ENCODE results near the gene FRYL.

DNA sequence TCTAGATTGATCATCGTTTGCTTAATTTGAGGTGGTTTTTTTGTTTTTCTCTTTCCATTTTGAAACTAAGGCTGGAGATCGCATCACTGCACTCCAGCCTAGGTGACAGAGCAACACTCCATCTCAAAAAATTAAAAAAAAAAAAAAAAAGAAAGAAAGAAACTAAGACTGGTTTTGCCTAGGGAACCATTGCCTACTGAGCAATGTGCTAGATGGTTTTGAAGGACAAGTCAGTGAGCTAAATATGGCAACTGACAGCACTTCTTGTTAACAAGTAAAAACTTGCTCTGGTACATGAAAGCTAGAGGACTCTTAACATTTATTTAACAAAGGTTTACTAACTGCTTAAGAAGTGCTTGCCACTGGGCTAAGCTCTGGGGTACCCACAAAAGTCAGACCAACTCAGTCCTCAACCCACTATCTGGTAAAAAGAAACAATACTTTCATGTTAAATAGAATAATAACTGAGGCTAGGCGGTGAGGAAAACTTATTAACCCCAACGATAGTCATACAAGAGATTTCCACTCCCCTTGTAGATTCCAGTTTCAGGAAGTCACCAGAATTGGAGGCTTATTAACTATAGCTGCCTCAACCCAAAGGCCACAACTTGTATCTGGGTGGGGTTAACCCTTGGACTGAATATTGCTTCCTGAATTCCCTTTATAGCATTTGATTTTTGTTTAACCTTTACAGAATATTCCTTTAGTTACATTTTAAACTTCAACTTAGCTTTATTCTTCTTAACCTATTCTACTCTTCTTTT lies 111.6 kb downstream of the FRYL start:
- TF ChIP-seq, protein P1, sequence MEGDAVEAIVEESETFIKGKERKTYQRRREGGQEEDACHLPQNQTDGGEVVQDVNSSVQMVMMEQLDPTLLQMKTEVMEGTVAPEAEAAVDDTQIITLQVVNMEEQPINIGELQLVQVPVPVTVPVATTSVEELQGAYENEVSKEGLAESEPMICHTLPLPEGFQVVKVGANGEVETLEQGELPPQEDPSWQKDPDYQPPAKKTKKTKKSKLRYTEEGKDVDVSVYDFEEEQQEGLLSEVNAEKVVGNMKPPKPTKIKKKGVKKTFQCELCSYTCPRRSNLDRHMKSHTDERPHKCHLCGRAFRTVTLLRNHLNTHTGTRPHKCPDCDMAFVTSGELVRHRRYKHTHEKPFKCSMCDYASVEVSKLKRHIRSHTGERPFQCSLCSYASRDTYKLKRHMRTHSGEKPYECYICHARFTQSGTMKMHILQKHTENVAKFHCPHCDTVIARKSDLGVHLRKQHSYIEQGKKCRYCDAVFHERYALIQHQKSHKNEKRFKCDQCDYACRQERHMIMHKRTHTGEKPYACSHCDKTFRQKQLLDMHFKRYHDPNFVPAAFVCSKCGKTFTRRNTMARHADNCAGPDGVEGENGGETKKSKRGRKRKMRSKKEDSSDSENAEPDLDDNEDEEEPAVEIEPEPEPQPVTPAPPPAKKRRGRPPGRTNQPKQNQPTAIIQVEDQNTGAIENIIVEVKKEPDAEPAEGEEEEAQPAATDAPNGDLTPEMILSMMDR (IDR thresholded peaks at IDR 0.05) = no peak
- no peak for TF ChIP-seq POLR2A (IDR thresholded peaks at IDR 0.05)

Measured in uterus (tissue), 2 donors.